Neural progenitor cell (in vitro differentiated cells): ENCODE data around the gene DENND4A. TPM values are rescaled to one million over a fixed set of nuclear protein-coding genes. Genes with fewer than 3 reads are reported as not detected.
"Not testable (repeated sequence)": the region's sequence is repeated elsewhere in the genome, so short reads cannot be mapped to it uniquely, and the experiment has no call there.

Experiments
- DNase-seq: peaks from one replicate; pipeline ENCODE4 v3.0.0-alpha.2; 2016; ENCODE audit warnings: low spot score
- H2AFZ ChIP-seq: fragments of 200-600 bp; sonication (generic); replicated peaks from 2 replicates; pipeline ENCODE4 v1.6.1; 2016; ENCODE audit warnings: antibody characterized with exemption
- H3F3A ChIP-seq: fragments of 200-600 bp; sonication (generic); 2 replicates; pipeline ENCODE4 v1.6.1; 2016; ENCODE audit warnings: antibody characterized with exemption, low read depth
- H3K27ac ChIP-seq: fragments of 200-600 bp; sonication (generic); 2 replicates; pipeline ENCODE4 v1.5.1; 2016; ENCODE audit warnings: mild to moderate bottlenecking
- H3K27me3 ChIP-seq: fragments of 200-600 bp; sonication (generic); 2 replicates; pipeline ENCODE4 v1.6.1; 2016; ENCODE audit warnings: mild to moderate bottlenecking, moderate library complexity
- H3K36me3 ChIP-seq: fragments of 200-600 bp; sonication (generic); 2 replicates; pipeline ENCODE4 v1.5.1; 2016
- H3K4me1 ChIP-seq: fragments of 200-600 bp; sonication (generic); 2 replicates; pipeline ENCODE4 v1.6.1; 2016; ENCODE audit warnings: mixed run types
- H3K4me2 ChIP-seq: fragments of 200-600 bp; sonication (generic); 2 replicates; pipeline ENCODE4 v1.6.1; 2016
- H3K4me3 ChIP-seq: fragments of 200-600 bp; sonication (generic); 2 replicates; pipeline ENCODE4 v1.5.1; 2016
- H3K79me2 ChIP-seq: fragments of 200-600 bp; sonication (generic); 2 replicates; pipeline ENCODE4 v1.6.1; 2016; ENCODE audit warnings: low read depth
- H3K9ac ChIP-seq: fragments of 200-600 bp; sonication (generic); 2 replicates; pipeline ENCODE4 v1.6.1; 2016
- H3K9me3 ChIP-seq: fragments of 200-600 bp; sonication (generic); 2 replicates; pipeline ENCODE4 v1.5.1; 2016; ENCODE audit warnings: low read depth
- H4K20me1 ChIP-seq: fragments of 200-600 bp; sonication (generic); 2 replicates; pipeline ENCODE4 v1.6.1; 2016; ENCODE audit warnings: low read depth
- H3K27ac Mint-ChIP-seq: 3 replicates; pipeline ENCODE4 v1.8.0; 2021; ENCODE audit warnings: mixed read lengths
- H3K27me3 Mint-ChIP-seq: 2 replicates; pipeline ENCODE4 v1.8.0; 2022; ENCODE audit warnings: low read depth, mild to moderate bottlenecking, inconsistent platforms, moderate library complexity, mixed read lengths; ENCODE audit not compliant: insufficient read depth
- H3K36me3 Mint-ChIP-seq: 3 replicates; pipeline ENCODE4 v1.8.0; 2021; ENCODE audit warnings: mixed read lengths
- H3K4me1 Mint-ChIP-seq: 3 replicates; pipeline ENCODE4 v1.8.0; 2021; ENCODE audit warnings: mixed read lengths
- H3K4me3 Mint-ChIP-seq: 3 replicates; pipeline ENCODE4 v1.8.0; 2021; ENCODE audit warnings: mild to moderate bottlenecking, moderate library complexity, mixed read lengths
- H3K9me3 Mint-ChIP-seq: 3 replicates; pipeline ENCODE4 v1.8.0; 2020; ENCODE audit warnings: mixed read lengths
- EZH2 ChIP-seq: fragments of 200-600 bp; sonication (generic); IDR thresholded peaks from 2 replicates; pipeline ENCODE4 v1.6.1; 2017; ENCODE audit warnings: antibody characterized with exemption, mild to moderate bottlenecking, moderate library complexity
- EZH2phosphoT487 ChIP-seq: fragments of 200-600 bp; sonication (generic); IDR thresholded peaks from 2 replicates; pipeline ENCODE4 v1.6.1; 2017; ENCODE audit warnings: antibody characterized with exemption
- total RNA-seq: library from RNA; depleted of rRNA; stranded (reverse); fragments of >200 nt; gene quantifications from 2 replicates; pipeline ENCODE4 v1.2.3, GENCODE V29; 2015; ENCODE audit warnings: low replicate concordance
- TF ChIP-seq, protein P1 (sequence below): fragments of 200-600 bp; sonication (generic); IDR thresholded peaks from 2 replicates; pipeline ENCODE4 v1.5.1; 2017; ENCODE audit warnings: antibody characterized with exemption, mild to moderate bottlenecking

The DENND4A gene
- total RNA-seq, 1 donor from 2014 or later: 4.8 TPM

- TF ChIP-seq, protein P1, sequence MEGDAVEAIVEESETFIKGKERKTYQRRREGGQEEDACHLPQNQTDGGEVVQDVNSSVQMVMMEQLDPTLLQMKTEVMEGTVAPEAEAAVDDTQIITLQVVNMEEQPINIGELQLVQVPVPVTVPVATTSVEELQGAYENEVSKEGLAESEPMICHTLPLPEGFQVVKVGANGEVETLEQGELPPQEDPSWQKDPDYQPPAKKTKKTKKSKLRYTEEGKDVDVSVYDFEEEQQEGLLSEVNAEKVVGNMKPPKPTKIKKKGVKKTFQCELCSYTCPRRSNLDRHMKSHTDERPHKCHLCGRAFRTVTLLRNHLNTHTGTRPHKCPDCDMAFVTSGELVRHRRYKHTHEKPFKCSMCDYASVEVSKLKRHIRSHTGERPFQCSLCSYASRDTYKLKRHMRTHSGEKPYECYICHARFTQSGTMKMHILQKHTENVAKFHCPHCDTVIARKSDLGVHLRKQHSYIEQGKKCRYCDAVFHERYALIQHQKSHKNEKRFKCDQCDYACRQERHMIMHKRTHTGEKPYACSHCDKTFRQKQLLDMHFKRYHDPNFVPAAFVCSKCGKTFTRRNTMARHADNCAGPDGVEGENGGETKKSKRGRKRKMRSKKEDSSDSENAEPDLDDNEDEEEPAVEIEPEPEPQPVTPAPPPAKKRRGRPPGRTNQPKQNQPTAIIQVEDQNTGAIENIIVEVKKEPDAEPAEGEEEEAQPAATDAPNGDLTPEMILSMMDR: no peak
- TF ChIP-seq EZH2: no peak
- TF ChIP-seq EZH2phosphoT487: no peak
- no peaks in the 10 kb centered on the region for H3K9me3 ChIP-seq
- H3K4me3 ChIP-seq: no peak overlapping the region
- Mint-ChIP-seq H3K27me3 (peaks cover 3% of the 10 kb centered on the region), H3K36me3 (no peaks in the 10 kb centered on the region), H3K4me1 (peaks cover 8% of the 10 kb centered on the region), H3K9me3 (no peaks in the 10 kb centered on the region), H3K4me3 (no peak overlapping the region), H3K27ac (no peak overlapping the region)
- no peak overlapping the region for H3K27ac ChIP-seq
- H2AFZ ChIP-seq: no peak overlapping the region
- no peak overlapping the region for H3K9ac ChIP-seq
- H3K79me2 ChIP-seq: no peaks in the 10 kb centered on the region
- no peak for DNase-seq
- peaks cover 11% of the 10 kb centered on the region for H3F3A ChIP-seq
- H3K4me1 ChIP-seq: peaks cover 7% of the 10 kb centered on the region
- no peaks in the 10 kb centered on the region for H3K36me3 ChIP-seq
- H4K20me1 ChIP-seq: no peaks in the 10 kb centered on the region
- H3K27me3 ChIP-seq: peaks cover 10% of the 10 kb centered on the region
- H3K4me2 ChIP-seq: no peak overlapping the region
Measured at GRCh38 chr15:65787260-65787659, 4.8 kb downstream of the DENND4A start.

DNA sequence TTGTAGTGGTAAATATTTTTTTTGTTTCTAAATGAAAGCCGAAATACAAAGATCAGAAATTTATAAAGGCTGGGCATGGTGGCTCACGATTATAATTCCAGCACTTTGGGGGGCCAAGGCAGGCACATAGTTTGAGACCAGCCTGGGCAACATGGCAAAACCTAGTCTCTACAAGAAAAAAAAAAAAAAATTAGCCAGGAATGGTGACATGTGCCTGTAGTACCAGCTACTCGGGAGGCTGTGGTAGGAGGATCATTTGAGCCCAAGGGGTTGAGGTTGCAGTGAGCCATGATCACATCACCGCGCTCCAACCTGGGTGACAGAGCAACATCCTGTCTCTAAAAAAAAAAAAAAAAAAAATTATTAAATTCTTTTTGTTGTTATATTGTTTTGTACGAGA is 6.9 kb downstream of the DENND4A start:
- Histone ChIP-seq H4K20me1 (no peaks in the 10 kb centered on the region), H3K27me3 (peaks cover 3% of the 10 kb centered on the region), H3K36me3 (no peaks in the 10 kb centered on the region), H3K79me2 (no peaks in the 10 kb centered on the region), H3K4me1 (no peaks in the 10 kb centered on the region), H3K9me3 (no peaks in the 10 kb centered on the region), H3F3A (no peaks in the 10 kb centered on the region), H2AFZ (no peak overlapping the region), H3K9ac (no peak overlapping the region), H3K4me2 (no peak overlapping the region), H3K4me3 (no peak overlapping the region), H3K27ac (no peak overlapping the region)
- TF ChIP-seq EZH2 (no peak), EZH2phosphoT487 (no peak)
- TF ChIP-seq, protein P1: no peak
- Mint-ChIP-seq H3K27me3 (peaks cover 3% of the 10 kb centered on the region), H3K4me1 (peaks cover 2% of the 10 kb centered on the region), H3K27ac (no peak overlapping the region), H3K4me3 (no peak overlapping the region), H3K9me3 (no peaks in the 10 kb centered on the region), H3K36me3 (no peaks in the 10 kb centered on the region)
- DNase-seq: no peak

DNA sequence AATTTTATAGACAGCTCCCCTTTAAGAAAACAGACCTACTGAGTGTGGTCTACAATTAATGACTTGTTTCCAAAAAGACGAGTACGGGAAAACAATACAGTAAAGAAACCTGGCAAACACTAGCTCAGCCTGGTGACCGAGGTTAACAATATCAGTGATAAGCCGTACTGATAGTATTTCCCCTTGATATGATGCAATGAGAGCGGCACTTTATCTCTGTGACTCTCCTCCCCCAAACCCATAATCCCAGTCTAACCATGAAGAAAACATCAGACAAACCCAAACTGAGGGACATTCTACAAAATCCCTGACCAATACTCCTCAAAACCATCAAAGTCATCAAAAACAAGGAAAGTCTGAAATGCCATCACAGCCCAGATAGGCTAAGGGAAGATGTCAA is 8.2 kb downstream of the DENND4A start:
- Histone ChIP-seq H3K36me3 (no peaks in the 10 kb centered on the region), H3K27me3 (no peaks in the 10 kb centered on the region), H3K4me1 (no peaks in the 10 kb centered on the region), H2AFZ (no peak overlapping the region), H3K9ac (no peak overlapping the region), H3K4me3 (no peak overlapping the region), H3F3A (no peaks in the 10 kb centered on the region), H3K9me3 (no peaks in the 10 kb centered on the region), H3K4me2 (no peak overlapping the region), H4K20me1 (no peaks in the 10 kb centered on the region), H3K27ac (no peak overlapping the region), H3K79me2 (no peaks in the 10 kb centered on the region)
- H3K4me3 Mint-ChIP-seq: no peak overlapping the region
- H3K36me3 Mint-ChIP-seq: no peaks in the 10 kb centered on the region
- no peak for DNase-seq
- no peaks in the 10 kb centered on the region for H3K9me3 Mint-ChIP-seq
- peaks cover 3% of the 10 kb centered on the region for H3K27me3 Mint-ChIP-seq
- H3K4me1 Mint-ChIP-seq: no peaks in the 10 kb centered on the region
- no peak overlapping the region for H3K27ac Mint-ChIP-seq
- TF ChIP-seq, protein P1: no peak

DNA sequence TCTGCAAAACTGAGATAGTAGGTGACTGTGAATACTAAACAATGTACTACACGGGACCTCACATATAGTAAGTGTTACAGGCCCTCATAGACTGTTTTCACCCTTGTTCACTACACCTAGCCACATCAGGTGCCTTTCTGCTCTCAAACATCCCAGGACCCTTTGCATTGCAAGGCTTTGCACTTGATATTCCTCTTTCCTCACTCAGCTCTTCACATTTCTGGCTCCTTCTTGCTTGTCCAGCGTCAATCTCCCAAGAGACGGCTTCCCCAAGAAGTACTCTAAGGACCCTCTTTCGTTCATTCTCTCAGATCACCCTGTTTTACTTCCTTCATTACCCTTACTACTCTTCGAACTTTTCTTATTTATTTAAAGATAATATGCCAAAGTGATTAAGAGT is 10.0 kb downstream of the DENND4A start:
- Mint-ChIP-seq H3K4me3 (no peak overlapping the region), H3K36me3 (no peaks in the 10 kb centered on the region), H3K27me3 (peaks cover 3% of the 10 kb centered on the region), H3K27ac (no peak overlapping the region), H3K9me3 (no peaks in the 10 kb centered on the region), H3K4me1 (no peaks in the 10 kb centered on the region)
- Histone ChIP-seq H4K20me1 (no peaks in the 10 kb centered on the region), H3K9ac (no peak overlapping the region), H3K27ac (no peak overlapping the region), H3K27me3 (no peaks in the 10 kb centered on the region), H3F3A (no peaks in the 10 kb centered on the region), H2AFZ (no peak overlapping the region), H3K9me3 (no peaks in the 10 kb centered on the region), H3K36me3 (no peaks in the 10 kb centered on the region), H3K79me2 (no peaks in the 10 kb centered on the region), H3K4me1 (no peaks in the 10 kb centered on the region), H3K4me2 (no peak overlapping the region), H3K4me3 (no peak overlapping the region)
- no peak for DNase-seq
- TF ChIP-seq EZH2phosphoT487 (no peak), EZH2 (no peak)
- TF ChIP-seq, protein P1: no peak

GRCh38 chr15:65778701-65779100 is 13.4 kb downstream of the DENND4A start:
- not testable (repeated sequence) for H3K9me3 ChIP-seq, H3K79me2 ChIP-seq, H3K36me3 ChIP-seq, H3K4me1 ChIP-seq, H3K9ac ChIP-seq, H3K4me3 Mint-ChIP-seq, H3K9me3 Mint-ChIP-seq, H4K20me1 ChIP-seq, H2AFZ ChIP-seq, H3K4me3 ChIP-seq, H3K27me3 ChIP-seq, H3K27me3 Mint-ChIP-seq, H3K27ac ChIP-seq, H3K27ac Mint-ChIP-seq, H3F3A ChIP-seq, H3K4me1 Mint-ChIP-seq, H3K36me3 Mint-ChIP-seq, DNase-seq, H3K4me2 ChIP-seq
